Thyroid gland (tissue), 4 donors: ENCODE data around the gene DPY19L2.
"Not testable (repeated sequence)": the region's sequence is repeated elsewhere in the genome, so short reads cannot be mapped to it uniquely, and the experiment has no call there.

ENCODE experiments used
- POLR2A ChIP-seq, 2 donors: fragments of 450-650 bp; IDR thresholded peaks; one replicate each; pipeline ENCODE4 v1.6.1; 2017; ENCODE audit warnings: antibody characterized with exemption in 2 of 2, mild to moderate bottlenecking in 2 of 2, moderate library complexity in 1 of 2
- TF ChIP-seq, protein P1 (sequence below), 6 experiments: fragments of 200-600 bp in 3 of 6; fragments of 450-650 bp in 3 of 6; sonication (generic) in 3 of 6; IDR thresholded peaks; one replicate each; pipeline ENCODE4 v1.5.1; 2016 to 2019; ENCODE audit warnings: antibody characterized with exemption in 6 of 6, mild to moderate bottlenecking in 2 of 6, inconsistent platforms in 1 of 6, moderate library complexity in 1 of 6

DNA sequence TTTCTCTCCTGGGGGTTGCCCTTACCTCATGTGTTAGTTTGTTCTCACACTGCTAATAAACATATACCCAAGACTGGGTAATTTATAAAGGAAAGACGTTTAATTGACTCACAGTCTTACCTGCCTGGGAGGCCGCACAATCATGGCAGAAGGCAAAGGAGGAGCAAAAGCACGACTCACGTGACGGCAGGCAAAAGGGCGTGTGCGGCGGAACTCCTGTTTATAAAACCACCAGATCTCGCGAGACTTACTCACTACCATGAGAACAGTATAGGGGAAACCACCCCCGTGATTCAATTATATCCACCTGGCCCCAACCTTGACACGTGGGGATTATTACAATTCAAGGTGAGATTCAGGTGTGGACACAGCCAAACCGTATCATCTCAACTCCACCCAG lies 116.9 kb downstream of the DPY19L2 start:
- TF ChIP-seq, protein P1, sequence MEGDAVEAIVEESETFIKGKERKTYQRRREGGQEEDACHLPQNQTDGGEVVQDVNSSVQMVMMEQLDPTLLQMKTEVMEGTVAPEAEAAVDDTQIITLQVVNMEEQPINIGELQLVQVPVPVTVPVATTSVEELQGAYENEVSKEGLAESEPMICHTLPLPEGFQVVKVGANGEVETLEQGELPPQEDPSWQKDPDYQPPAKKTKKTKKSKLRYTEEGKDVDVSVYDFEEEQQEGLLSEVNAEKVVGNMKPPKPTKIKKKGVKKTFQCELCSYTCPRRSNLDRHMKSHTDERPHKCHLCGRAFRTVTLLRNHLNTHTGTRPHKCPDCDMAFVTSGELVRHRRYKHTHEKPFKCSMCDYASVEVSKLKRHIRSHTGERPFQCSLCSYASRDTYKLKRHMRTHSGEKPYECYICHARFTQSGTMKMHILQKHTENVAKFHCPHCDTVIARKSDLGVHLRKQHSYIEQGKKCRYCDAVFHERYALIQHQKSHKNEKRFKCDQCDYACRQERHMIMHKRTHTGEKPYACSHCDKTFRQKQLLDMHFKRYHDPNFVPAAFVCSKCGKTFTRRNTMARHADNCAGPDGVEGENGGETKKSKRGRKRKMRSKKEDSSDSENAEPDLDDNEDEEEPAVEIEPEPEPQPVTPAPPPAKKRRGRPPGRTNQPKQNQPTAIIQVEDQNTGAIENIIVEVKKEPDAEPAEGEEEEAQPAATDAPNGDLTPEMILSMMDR (IDR thresholded peaks at IDR 0.05), result not testable (repeated sequence)
- TF ChIP-seq POLR2A (IDR thresholded peaks at IDR 0.05), result not testable (repeated sequence)
